ENCODE measurements around the gene RHBDL2. TPM values are rescaled to one million over a fixed set of nuclear protein-coding genes. Genes with fewer than 3 reads are reported as not detected.

RHBDL2 gene
- total and polyA plus RNA-seq, 9 of the 15 experiments (the other 6 are each of a cell fraction or from before 2014, with no cell fraction given), result not detected

DNA sequence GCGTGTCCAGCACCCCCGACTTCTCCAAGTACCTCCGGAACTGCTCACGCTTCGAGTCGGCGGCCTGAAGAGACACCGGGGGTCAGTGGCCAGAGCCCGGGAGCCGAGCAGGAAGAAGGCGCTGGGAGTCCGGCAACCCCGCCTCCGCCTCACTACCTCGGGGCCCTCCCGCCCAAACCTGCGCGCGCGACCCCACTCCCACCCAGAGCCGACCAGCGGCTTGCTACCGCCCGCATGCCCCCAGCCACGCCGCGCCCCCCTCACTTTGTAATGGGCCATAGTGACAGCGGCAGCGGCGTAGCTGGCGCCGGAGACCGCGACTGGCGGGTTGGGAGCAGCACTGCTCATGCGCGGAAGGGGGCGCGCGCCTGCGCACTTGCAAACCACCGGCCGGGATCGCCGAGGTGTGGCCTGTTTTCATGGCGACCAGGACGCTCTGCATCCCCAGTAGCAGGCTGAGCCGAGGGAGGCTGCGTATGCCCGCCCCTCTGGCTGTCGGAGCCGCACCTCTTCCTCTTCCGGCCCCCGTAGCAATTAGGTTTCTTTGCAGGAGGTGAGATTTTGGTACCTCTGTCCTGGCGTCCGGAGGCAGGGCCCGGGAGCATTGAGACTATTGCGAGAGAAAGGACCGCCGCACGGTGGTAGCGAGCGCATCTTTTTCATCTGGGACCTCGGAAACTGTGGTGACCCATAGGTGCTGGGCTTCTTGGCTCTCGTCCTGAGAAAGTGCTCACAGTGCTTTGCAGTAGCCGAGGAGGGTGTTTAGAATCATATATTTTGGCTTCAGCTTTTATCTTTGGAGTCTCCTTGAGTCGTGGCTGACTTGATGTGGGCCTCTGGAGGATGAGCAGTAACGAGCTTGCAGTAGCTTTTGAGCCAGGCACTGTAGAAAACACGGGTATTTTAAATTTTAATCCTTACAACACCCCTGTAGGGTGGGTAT is 68.3 kb downstream of the RHBDL2 start, which contains the start of gene MYCBP (continued):
- TF ChIP-seq ZNF3 (CRISPR knock-in tag; IDR thresholded peaks at IDR 0.05), result no peak
- no peak for TF ChIP-seq NFYB (IDR thresholded peaks at IDR 0.05; ENCODE audit: extremely low read depth, insufficient read length)
- TF ChIP-seq MTF1 (CRISPR knock-in tag; IDR thresholded peaks at IDR 0.05; ENCODE audit: borderline replicate concordance), result no peak
- TF ChIP-seq, protein P1, sequence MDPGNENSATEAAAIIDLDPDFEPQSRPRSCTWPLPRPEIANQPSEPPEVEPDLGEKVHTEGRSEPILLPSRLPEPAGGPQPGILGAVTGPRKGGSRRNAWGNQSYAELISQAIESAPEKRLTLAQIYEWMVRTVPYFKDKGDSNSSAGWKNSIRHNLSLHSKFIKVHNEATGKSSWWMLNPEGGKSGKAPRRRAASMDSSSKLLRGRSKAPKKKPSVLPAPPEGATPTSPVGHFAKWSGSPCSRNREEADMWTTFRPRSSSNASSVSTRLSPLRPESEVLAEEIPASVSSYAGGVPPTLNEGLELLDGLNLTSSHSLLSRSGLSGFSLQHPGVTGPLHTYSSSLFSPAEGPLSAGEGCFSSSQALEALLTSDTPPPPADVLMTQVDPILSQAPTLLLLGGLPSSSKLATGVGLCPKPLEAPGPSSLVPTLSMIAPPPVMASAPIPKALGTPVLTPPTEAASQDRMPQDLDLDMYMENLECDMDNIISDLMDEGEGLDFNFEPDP (CRISPR knock-in tag; IDR thresholded peaks at IDR 0.05), result no peak
- TF ChIP-seq SIN3B (IDR thresholded peaks at IDR 0.05; ENCODE audit: low read depth), result 0 out of 2 replicates have a peak, but pooled peaks have one; percentile 16
- TF ChIP-seq XRCC5 (IDR thresholded peaks at IDR 0.05; ENCODE audit: low read depth, low read length), result no peak
- no peak for TF ChIP-seq ZNF217 (CRISPR knock-in tag; IDR thresholded peaks at IDR 0.05)
- no peak for TF ChIP-seq ILF3 (IDR thresholded peaks at IDR 0.05; ENCODE audit: borderline replicate concordance)
- TF ChIP-seq, protein P2, sequence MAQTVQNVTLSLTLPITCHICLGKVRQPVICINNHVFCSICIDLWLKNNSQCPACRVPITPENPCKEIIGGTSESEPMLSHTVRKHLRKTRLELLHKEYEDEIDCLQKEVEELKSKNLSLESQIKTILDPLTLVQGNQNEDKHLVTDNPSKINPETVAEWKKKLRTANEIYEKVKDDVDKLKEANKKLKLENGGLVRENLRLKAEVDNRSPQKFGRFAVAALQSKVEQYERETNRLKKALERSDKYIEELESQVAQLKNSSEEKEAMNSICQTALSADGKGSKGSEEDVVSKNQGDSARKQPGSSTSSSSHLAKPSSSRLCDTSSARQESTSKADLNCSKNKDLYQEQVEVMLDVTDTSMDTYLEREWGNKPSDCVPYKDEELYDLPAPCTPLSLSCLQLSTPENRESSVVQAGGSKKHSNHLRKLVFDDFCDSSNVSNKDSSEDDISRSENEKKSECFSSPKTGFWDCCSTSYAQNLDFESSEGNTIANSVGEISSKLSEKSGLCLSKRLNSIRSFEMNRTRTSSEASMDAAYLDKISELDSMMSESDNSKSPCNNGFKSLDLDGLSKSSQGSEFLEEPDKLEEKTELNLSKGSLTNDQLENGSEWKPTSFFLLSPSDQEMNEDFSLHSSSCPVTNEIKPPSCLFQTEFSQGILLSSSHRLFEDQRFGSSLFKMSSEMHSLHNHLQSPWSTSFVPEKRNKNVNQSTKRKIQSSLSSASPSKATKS (CRISPR knock-in tag; IDR thresholded peaks at IDR 0.05), result 0 out of 2 replicates have a peak, but pooled peaks have one; percentile 33
- no peak for TF ChIP-seq RUNX1 (IDR thresholded peaks at IDR 0.05; ENCODE audit: low read depth)
- TF ChIP-seq ZNF609 (CRISPR knock-in tag; IDR thresholded peaks at IDR 0.05; ENCODE audit: borderline replicate concordance), result no peak
- no peak for TF ChIP-seq SREBF2 (CRISPR knock-in tag; IDR thresholded peaks at IDR 0.05)
- TF ChIP-seq THRA (IDR thresholded peaks at IDR 0.05), result no peak
- TF ChIP-seq RCOR1 (IDR thresholded peaks at IDR 0.05; ENCODE audit: borderline replicate concordance in 1 of 2, low read depth in 2 of 2, low read length in 2 of 2), result peak in 1 of 2 experiments; percentile 44; a peak in 1 of 4 replicates

All from K562 (cell line).